ENCODE measurements around the gene FAM20C. TPM values are rescaled to one million over a fixed set of nuclear protein-coding genes. Genes with fewer than 3 reads are reported as not detected.

FAM20C gene
- total RNA-seq, 1 experiment from 2014 or later, result 62.6 TPM

DNA sequence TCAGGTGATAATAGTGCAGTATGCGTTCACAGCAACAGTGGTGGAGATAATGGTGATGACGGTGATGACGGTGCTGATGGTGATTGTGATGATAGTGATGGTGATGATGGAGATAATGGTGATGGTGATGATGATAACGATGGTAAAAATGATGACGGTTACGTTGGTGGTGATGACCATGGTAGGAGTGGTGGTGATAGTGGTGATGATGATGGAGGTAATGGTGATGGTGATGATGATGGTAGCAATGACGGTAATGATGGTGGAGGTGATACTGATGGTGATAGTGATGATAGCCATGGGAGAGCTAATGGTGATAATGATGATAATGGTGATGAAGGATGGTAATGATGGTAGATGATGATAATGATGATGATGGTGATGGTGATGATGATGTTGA is 45.0 kb downstream of the FAM20C start:
- no peak overlapping the region for H4K5ac ChIP-seq (ENCODE audit: insufficient read length, low read depth, low read length)
- no peaks in the 10 kb centered on the region for H3K23me2 ChIP-seq (ENCODE audit: insufficient read length, low read depth, low read length, poor library complexity, severe bottlenecking)
- H4K20me1 ChIP-seq (ENCODE audit: control insufficient read depth, insufficient read depth, insufficient read length), result peaks cover 5% of the 10 kb centered on the region
- no peak overlapping the region for H3K18ac ChIP-seq (ENCODE audit: insufficient read length, low read depth, low read length)
- H2BK15ac ChIP-seq (ENCODE audit: low read depth, low read length), result no peak overlapping the region
- TF ChIP-seq CTCF (conservative IDR thresholded peaks at IDR 0.05), result no peak
- peaks cover 4% of the 10 kb centered on the region; the same call in 1 of the 2 replicates for H3K79me2 ChIP-seq (ENCODE audit: insufficient read depth, low read length)
- no peak for DNase-seq
- no peak overlapping the region for H3K9ac ChIP-seq (ENCODE audit: extremely low read depth, insufficient read length, low read length)
- H2BK5ac ChIP-seq (ENCODE audit: insufficient read length, low read length), result no peak overlapping the region
- H3K4ac ChIP-seq (ENCODE audit: low read depth, low read length), result no peak overlapping the region
- H3K27me3 Mint-ChIP-seq (ENCODE audit: low read depth), result peaks cover 2% of the 10 kb centered on the region; the same call in 1 of the 2 replicates
- no peak overlapping the region for H3K14ac ChIP-seq (ENCODE audit: insufficient read depth, low read length)
- no peak overlapping the region for H2AK5ac ChIP-seq (ENCODE audit: insufficient read length, low read length)
- 100% methylated on average over 3 of the region's 7 CpGs for WGBS (ENCODE audit: extremely low coverage, insufficient read length, low lambda C conversion rate)
- no peak overlapping the region for H4K91ac ChIP-seq (ENCODE audit: insufficient read length, low read depth, low read length)
- H2BK120ac ChIP-seq (ENCODE audit: low read depth, low read length, poor library complexity, severe bottlenecking), result no peak overlapping the region
- no peak overlapping the region for H3K23ac ChIP-seq (ENCODE audit: insufficient read length, low read depth, low read length)
- H3K4me1 ChIP-seq (ENCODE audit: insufficient read depth, low read length), result no peaks in the 10 kb centered on the region
- no peak overlapping the region for H2BK12ac ChIP-seq (ENCODE audit: insufficient read length, low read depth, low read length)
- no peak overlapping the region for H3K56ac ChIP-seq (ENCODE audit: insufficient read length, low read depth, low read length)
- H3K27ac ChIP-seq (ENCODE audit: insufficient read length, low read depth, low read length), result no peak overlapping the region
- H3T11ph ChIP-seq (ENCODE audit: low read length), result no peak overlapping the region
- no peaks in the 10 kb centered on the region for H3K79me1 ChIP-seq (ENCODE audit: insufficient read depth, low read depth, low read length, poor library complexity, severe bottlenecking)
- H3K36me3 Mint-ChIP-seq (ENCODE audit: insufficient read depth in 1 of 3, low read depth in 3 of 3), result peaks cover 5 to 12% (median 12%) of the 10 kb centered on the region in 3 experiments; a peak in 6 of 7 replicates
- no peak overlapping the region for H4K8ac ChIP-seq (replicated peaks; ENCODE audit: insufficient read length, low read depth, low read length)
- H3K4me1 Mint-ChIP-seq, result no peaks in the 10 kb centered on the region
- H3K4me3 Mint-ChIP-seq, result no peak overlapping the region
- H2BK20ac ChIP-seq (ENCODE audit: low read depth, low read length, poor library complexity, severe bottlenecking), result no peak overlapping the region
- H3K9me3 ChIP-seq (ENCODE audit: control insufficient read depth, low read depth, low read length), result no peaks in the 10 kb centered on the region
- H3K9me3 Mint-ChIP-seq, result peaks cover 2 to 3% of the 10 kb centered on the region in 2 experiments; a peak in 1 of 5 replicates
- no peaks in the 10 kb centered on the region for H3K27me3 ChIP-seq (ENCODE audit: insufficient read depth, low read length)
- H3K4me2 ChIP-seq (ENCODE audit: insufficient read depth, insufficient read length, low read length), result no peak overlapping the region
- H3K27ac Mint-ChIP-seq, result no peak overlapping the region
- no peak overlapping the region for H2AFZ ChIP-seq (ENCODE audit: low read length)
